Measurements from ENCODE around the gene VWA2.

Gene VWA2

DNA sequence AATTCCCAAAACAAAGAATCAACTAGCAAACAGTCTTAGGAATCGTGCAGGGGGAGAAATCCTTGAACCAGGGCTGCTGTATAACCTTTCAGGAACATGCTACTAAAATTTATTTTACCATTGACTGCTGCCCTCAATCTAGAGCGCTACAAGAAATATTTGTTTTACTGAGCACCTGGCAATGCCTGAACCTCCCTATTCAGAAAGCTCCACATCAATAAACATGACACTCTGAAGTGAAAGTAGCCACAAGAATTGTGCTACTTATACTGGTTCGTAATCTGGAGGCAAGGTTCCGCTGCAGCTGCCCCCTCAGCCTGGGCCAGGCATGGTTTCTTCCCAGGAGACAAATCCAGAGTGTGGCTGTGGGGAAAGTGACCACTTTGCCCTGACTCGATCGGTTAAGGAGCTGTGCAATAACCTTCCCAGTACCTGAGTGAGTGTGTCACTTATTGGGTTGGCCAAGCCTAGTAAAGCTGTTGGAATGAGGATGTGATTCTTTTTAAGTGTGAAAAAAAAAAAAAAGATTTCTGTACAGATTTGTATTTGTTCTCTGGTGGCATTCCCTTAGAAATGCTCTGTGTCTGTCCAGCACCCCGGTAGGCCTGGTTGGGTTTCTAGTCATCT, 7.7 kb downstream of the VWA2 start:
- FAIRE-seq (no peak), DNase-seq (ENCODE audit: low spot score) (no peak)

- no peak for DNase-seq (ENCODE audit: low spot score)
- FAIRE-seq, result no peak
These were observed 11.2 kb downstream of the VWA2 start for GRCh38 chr10:114250236-114250635.

DNA sequence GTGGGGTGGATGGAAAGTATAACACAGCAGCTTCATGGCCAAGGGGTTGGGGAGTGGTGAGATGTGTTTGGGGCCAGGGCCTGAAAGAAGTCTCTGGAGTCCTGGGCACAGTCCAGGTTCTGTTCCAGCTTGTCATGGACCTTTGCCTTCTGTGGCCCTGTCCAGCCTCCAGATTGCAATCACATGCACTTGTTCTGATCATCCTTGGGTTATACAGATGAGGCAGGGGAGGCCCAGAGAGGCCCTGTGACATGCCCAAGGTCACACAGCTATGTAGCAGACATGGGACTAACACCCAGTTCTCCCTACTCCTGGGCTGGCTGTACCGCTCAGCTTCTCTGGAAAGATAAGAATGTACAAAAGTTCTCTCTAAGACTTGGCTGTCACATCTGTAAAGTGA, 11.7 kb downstream of the VWA2 start:
- FAIRE-seq (no peak), DNase-seq (ENCODE audit: low spot score) (no peak)

DNA sequence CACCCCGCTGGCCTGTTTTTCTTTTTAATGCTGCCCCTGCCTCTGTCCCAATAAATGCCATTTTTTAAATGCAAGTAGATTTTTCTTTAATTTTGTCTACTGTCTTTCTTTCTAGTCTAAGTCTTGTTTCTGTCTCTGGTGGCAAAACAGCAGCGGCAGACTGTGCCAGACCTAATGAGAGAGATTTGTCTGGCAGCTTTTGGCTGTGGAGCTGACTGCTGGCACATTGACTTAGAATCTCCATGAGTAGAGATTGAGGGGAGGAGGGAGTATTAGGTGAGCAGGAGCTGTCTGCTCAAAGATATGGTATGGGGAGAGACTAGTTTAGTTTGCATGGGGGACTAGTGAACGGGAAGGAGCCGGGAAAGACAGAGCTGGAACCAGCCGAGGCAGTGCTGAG, 13.0 kb downstream of the VWA2 start:
- DNase-seq (ENCODE audit: low spot score), result no peak
- no peak for FAIRE-seq

GRCh38 chr10:114252883-114253282, 13.8 kb downstream of the VWA2 start:
- DNase-seq (ENCODE audit: low spot score) (no peak), FAIRE-seq (no peak)

DNA sequence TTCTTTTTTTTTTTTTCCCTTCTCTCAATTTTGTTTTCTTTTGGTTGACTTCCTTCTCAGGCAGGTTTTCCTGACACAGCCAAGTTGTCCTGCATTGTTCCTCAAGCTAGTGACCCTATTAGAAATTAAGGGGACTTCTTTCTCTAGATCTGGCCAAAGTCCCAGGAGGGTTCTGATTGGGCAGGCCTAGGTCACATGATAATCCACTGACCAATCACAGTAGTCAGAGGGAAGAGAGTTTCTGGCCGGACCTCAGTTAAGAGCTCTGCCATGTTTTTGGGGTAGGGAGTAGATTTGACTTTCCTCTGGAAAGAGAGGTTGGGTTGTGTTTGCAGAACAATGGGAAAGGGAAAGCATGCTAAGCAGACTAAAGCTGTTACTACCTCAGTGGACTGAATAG, 16.2 kb downstream of the VWA2 start:
- DNase-seq (ENCODE audit: low spot score), result no peak
- FAIRE-seq, result no peak

DNA sequence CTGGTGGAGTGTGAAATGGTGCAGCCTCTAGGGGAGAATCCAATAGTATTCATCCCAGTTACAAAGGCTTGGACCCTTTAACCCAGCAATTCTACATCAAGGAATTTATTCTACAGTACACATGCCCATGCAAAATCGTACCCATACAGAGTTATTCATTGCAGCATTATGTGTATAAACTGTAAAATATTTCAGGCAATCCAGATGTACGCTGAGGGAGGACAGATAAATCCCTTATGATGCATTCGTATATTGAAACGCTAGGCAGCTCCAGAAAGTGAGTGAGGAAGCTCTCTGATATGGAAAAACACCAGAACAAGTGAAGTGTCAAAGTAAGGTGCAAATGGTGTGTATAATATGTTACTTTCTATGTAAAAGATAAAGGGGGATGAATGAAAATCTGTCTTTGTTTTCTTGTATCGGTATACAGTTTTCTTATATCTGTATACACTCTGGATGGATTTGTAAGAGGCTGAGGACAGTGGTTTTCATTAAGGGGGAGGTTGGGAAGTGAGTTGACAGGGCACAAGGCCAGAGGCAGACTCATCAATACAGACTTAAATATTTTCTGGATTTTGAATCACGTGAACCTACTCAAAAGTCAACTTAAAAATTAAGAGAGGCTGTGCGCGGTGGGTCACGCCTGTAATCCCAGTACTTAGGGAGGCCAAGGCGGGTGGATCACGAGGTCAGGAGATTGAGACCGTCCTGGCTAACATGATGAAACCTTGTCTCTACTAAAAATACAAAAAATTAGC, 17.1 kb downstream of the VWA2 start:
- DNase-seq (ENCODE audit: low spot score) (no peak), FAIRE-seq (no peak)

- DNase-seq (ENCODE audit: low spot score), result no peak
- no peak for FAIRE-seq
These were observed 17.8 kb downstream of the VWA2 start for GRCh38 chr10:114256822-114257221.

GRCh38 chr10:114257498-114257897, 18.4 kb downstream of the VWA2 start:
- FAIRE-seq, result no peak
- no peak for DNase-seq (ENCODE audit: low spot score)

DNA sequence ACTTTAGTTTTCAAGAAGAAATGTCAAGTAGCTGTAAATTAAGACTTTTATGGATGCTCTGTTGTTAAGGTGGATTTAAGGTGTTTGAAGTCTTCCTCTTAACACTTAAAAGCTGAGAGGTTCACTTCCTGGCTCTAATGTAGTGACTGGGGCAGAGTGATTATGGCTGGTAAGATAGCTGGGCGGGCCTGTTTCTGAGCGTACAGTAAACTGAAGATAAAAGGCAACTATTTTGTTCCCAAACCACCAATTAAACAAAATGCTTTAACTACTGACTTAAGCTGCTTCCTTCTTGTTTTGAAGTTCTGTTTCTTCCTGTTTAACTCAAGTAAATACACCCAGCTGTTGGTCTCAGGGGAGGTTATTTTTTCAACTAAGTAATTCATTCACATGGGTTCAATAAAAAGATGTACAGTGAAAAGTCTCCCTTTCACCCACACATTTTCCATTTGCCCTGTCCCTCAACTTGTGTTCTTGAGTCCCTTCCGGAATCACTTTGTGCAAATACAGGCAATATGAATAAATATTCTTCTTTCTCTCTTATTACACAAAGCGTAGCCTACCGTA, 19.3 kb downstream of the VWA2 start:
- DNase-seq (ENCODE audit: low spot score) (no peak), FAIRE-seq (no peak)

DNA sequence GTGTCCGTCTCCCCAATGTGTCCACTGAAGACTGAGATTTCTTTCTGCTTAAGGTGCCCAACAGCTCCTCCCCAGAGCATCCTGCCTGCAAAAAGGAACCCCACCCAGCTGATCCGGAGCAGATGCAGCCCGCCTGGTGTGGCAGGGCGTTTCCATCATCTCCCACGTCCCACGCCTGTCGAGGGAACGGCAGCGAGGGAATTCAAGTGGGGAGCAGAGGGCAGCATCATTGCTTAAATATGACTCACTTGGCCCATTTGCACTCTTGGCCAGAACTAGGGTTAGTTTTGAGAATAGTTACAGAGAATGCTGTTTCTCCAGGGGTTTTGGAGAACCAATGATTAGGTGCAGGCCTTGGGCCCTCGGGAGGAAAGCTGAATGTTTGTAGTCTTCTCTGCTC, 20.8 kb downstream of the VWA2 start:
- peak; percentile 46 for FAIRE-seq
- no peak for DNase-seq (ENCODE audit: low spot score)

GRCh38 chr10:114260366-114260765, 21.3 kb downstream of the VWA2 start:
- DNase-seq (ENCODE audit: low spot score) (no peak), FAIRE-seq (no peak)

- no peak for FAIRE-seq
- peak; percentile 46 for DNase-seq (ENCODE audit: low spot score)
These were observed 22.0 kb downstream of the VWA2 start for GRCh38 chr10:114261076-114261475.

DNA sequence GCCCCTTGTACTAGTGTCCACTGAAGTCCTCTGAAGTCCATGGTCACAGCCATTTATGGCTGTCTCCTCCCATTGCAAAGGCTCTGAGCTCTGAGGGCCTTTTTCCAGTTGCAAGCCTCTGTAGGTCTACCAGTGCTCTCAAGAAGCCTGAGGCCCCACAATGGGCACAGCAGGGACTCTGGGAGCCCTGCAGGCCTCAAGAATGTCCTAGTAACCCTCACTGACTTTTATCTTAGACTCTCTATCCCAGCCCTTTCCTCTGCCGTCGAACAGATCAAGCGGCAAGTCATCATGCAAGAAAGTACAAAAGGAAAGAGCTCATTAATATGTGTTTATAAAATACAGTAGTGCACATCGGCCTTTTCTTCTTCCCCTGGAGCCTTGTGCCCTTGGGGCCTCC, 23.4 kb downstream of the VWA2 start:
- FAIRE-seq (no peak), DNase-seq (ENCODE audit: low spot score) (no peak)

DNA sequence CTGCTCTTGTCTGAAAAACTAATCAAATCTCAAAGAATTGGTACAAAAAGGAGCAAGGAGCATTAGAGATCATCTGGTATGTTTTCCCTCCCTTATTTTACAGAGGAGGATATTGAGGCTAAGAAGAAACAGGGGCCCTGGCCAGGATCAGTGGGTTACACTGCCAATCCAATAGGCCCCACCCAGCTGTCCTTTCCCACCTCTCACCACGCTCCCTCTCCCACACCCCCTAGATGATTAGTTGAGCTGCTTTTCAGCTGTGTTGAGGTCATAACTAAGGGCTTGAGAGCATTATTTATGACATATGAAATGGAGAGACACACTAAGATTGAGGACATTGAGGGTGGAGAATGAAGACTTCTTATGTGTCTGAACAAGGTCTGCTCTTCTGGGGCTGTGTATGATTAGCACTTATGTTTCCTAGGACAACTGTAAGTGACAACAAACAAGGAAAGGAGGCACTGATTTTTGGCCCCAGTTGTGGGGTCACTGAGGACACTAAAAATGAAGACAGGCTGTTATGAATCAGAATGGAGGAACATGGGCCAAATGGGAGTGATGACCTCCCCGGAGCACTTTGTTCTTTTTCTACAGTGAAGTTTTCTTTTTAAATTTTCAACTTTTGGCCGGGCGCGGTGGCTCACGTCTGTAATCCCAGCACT, 26.5 kb downstream of the VWA2 start:
- FAIRE-seq (no peak), DNase-seq (ENCODE audit: low spot score) (no peak)

DNA sequence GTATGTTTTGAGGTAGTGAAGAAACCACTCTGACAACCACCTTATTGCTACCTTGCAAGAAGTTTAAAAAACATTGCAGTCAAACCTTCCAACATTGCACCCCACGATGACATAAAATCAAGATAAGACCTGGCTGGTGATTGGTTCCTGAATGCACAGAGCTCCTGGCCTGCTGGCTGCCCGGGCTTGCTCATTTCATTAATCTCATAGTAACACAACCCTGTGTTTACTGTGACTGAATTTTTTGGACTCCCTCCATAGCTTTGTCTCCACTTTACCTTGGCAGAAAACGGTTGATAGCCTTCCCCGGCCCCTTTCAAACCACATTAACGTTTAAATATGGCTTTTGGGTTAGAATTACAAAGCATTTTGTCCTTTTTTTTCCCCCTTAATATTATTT, 27.5 kb downstream of the VWA2 start:
- peak; percentile 32 for DNase-seq (ENCODE audit: low spot score)
- FAIRE-seq, result no peak

DNA sequence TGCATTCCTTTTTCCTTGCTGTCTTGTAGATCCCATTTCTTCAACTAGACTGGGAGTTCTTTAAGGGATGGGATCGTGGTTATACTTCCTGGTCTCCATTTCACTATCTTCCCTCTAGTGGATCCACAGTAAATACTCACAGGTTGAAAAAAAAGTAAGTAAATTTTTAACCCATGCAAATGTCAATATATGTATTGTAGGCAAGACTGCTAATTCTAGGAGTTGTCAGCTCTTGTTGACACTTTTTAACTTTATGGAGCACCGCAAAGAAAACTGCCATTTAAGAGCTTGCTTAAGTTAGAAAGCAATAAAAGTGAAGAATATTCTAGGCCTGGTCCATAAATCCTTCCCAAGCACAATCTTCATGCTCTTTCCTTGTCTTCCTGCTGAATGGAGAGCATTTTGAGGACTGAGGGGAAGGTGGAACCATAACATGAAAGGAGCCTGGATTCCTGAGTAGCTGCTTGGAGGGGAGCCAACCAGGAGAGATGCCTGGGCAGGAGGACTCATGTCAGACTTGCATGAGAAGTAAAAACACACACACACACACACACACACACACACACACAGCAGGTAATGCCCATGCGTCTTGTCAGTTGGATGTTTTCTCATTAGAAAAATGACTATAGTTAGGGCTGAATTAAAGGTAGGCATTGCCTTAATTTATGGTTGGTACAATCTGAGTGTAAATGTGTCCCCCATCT, 32.2 kb downstream of the VWA2 start:
- FAIRE-seq, result no peak
- DNase-seq (ENCODE audit: low spot score), result peak; percentile 70

GRCh38 chr10:114271779-114272167, 32.7 kb downstream of the VWA2 start:
- peak; percentile 84 for DNase-seq (ENCODE audit: low spot score)
- peak; percentile 74 for FAIRE-seq

DNA sequence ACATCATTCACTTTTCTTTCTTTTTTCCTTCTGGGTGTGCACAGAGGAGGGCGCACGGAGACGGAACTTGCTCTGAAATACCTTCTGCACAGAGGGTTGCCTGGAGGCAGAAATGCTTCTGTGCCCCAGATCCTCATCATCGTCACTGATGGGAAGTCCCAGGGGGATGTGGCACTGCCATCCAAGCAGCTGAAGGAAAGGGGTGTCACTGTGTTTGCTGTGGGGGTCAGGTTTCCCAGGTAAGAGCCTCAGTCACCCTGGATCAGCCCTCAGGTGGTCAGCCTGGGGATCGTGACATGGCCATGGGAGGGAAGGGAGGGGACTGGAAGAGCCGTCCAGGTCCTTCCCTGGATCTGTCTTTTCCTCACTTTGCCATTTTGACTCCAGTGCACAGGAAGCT, 33.6 kb downstream of the VWA2 start:
- DNase-seq (ENCODE audit: low spot score), result no peak
- FAIRE-seq, result no peak

- DNase-seq (ENCODE audit: low spot score), result no peak
- no peak for FAIRE-seq
These were observed 34.9 kb downstream of the VWA2 start for GRCh38 chr10:114273910-114274309.

GRCh38 chr10:114274616-114275453, 35.8 kb downstream of the VWA2 start:
- FAIRE-seq, result no peak
- no peak for DNase-seq (ENCODE audit: low spot score)
